WTC11 (cell line): ENCODE results near the gene ZNF507. TPM values are rescaled to one million over a fixed set of nuclear protein-coding genes. Genes with fewer than 3 reads are reported as not detected.

Experiments
- ATAC-seq: fragments of 200-7000 bp; cut with Tn5 transposase; 2 replicates; pipeline ENCODE4 v1.10.0; 2021; ENCODE audit warnings: mild to moderate bottlenecking, moderate library complexity
- CTCF ChIA-PET: fragments of 300-600 bp; sonication (Branson Sonifier 250); formaldehyde crosslinking; loops from one replicate; lab custom pipeline; 2021; ENCODE audit warnings: antibody characterized with exemption; lab: Charles Lee
- POLR2A ChIA-PET: fragments of 350-600 bp; sonication (Branson Sonifier 250); formaldehyde crosslinking; loops from one replicate; lab custom pipeline; 2021; ENCODE audit warnings: antibody characterized with exemption; lab: Charles Lee
- DNase-seq: peaks from one replicate; pipeline ENCODE4 v3.0.0; 2021; ENCODE audit warnings: low spot score
- H3K27ac Mint-ChIP-seq: 2 replicates; pipeline ENCODE4 v1.8.0; 2021; ENCODE audit warnings: mixed read lengths
- H3K27me3 Mint-ChIP-seq: 2 replicates; pipeline ENCODE4 v1.8.0; 2021; ENCODE audit warnings: low read depth, mild to moderate bottlenecking, moderate library complexity, mixed read lengths
- H3K36me3 Mint-ChIP-seq: 2 replicates; pipeline ENCODE4 v1.8.0; 2021; ENCODE audit warnings: mixed read lengths
- H3K4me1 Mint-ChIP-seq: 2 replicates; pipeline ENCODE4 v1.8.0; 2022; ENCODE audit warnings: mixed read lengths
- H3K4me3 Mint-ChIP-seq: 2 replicates; pipeline ENCODE4 v1.8.0; 2021; ENCODE audit warnings: mild to moderate bottlenecking, moderate library complexity, mixed read lengths
- H3K9me3 Mint-ChIP-seq: 2 replicates; pipeline ENCODE4 v1.8.0; 2021; ENCODE audit warnings: mixed read lengths
- ZNF138 ChIP-seq: sonication (generic); formaldehyde crosslinking; conservative IDR thresholded peaks from 2 replicates; pipeline ENCODE4 v1.8.1; 2022; ENCODE audit warnings: mild to moderate bottlenecking, moderate library complexity, missing genetic modification reagents
- ZNF396 ChIP-seq: fragments of 250-450 bp; sonication (Bioruptor Pico); IDR thresholded peaks from 2 replicates; pipeline ENCODE4 v1.8.0; 2021; ENCODE audit warnings: mild to moderate bottlenecking, moderate library complexity, borderline replicate concordance
- total RNA-seq: library from RNA; stranded (reverse); gene quantifications from 3 replicates; pipeline ENCODE4 v1.2.3, GENCODE V29; 2021
- TF ChIP-seq, protein P1 (sequence below): sonication (generic); formaldehyde crosslinking; IDR thresholded peaks from 2 replicates; pipeline ENCODE4 v1.8.1; 2023; ENCODE audit warnings: mild to moderate bottlenecking, missing genetic modification reagents
- TF ChIP-seq, protein P2 (sequence below): fragments of 250-450 bp; sonication (Bioruptor Pico); IDR thresholded peaks from 2 replicates; pipeline ENCODE4 v1.9.0; 2021; ENCODE audit warnings: moderate library complexity, mild to moderate bottlenecking, inconsistent platforms, borderline replicate concordance
- TF ChIP-seq, protein P3 (sequence below): sonication (generic); formaldehyde crosslinking; IDR thresholded peaks from 2 replicates; pipeline ENCODE4 v1.8.1; 2023; ENCODE audit warnings: mild to moderate bottlenecking, moderate library complexity, missing genetic modification reagents
- TF ChIP-seq, protein P4 (sequence below): sonication (generic); formaldehyde crosslinking; IDR thresholded peaks from 2 replicates; pipeline ENCODE4 v1.8.0; 2023; ENCODE audit warnings: missing genetic modification reagents
- TF ChIP-seq, protein P5 (sequence below): sonication (generic); formaldehyde crosslinking; IDR thresholded peaks from 2 replicates; pipeline ENCODE4 v1.8.0; 2022; ENCODE audit warnings: mild to moderate bottlenecking, missing genetic modification reagents
- TF ChIP-seq, protein P6 (sequence below): sonication (generic); formaldehyde crosslinking; IDR thresholded peaks from 2 replicates; pipeline ENCODE4 v1.8.1; 2023; ENCODE audit warnings: mild to moderate bottlenecking, missing genetic modification reagents, moderate library complexity
- TF ChIP-seq, protein P7 (sequence below): sonication (generic); formaldehyde crosslinking; IDR thresholded peaks from 2 replicates; pipeline ENCODE4 v1.8.1; 2023; ENCODE audit warnings: mild to moderate bottlenecking, missing genetic modification reagents, borderline replicate concordance
- TF ChIP-seq, protein P8 (sequence below): sonication (generic); formaldehyde crosslinking; IDR thresholded peaks from 2 replicates; pipeline ENCODE4 v1.8.1; 2022; ENCODE audit warnings: mild to moderate bottlenecking, missing genetic modification reagents, moderate library complexity, borderline replicate concordance
- TF ChIP-seq, protein P9 (sequence below): sonication (generic); formaldehyde crosslinking; IDR thresholded peaks from 2 replicates; pipeline ENCODE4 v1.8.0; 2023; ENCODE audit warnings: mild to moderate bottlenecking, missing genetic modification reagents

ZNF507 gene
- total RNA-seq, 1 experiment from 2014 or later, result 27.6 TPM

DNA sequence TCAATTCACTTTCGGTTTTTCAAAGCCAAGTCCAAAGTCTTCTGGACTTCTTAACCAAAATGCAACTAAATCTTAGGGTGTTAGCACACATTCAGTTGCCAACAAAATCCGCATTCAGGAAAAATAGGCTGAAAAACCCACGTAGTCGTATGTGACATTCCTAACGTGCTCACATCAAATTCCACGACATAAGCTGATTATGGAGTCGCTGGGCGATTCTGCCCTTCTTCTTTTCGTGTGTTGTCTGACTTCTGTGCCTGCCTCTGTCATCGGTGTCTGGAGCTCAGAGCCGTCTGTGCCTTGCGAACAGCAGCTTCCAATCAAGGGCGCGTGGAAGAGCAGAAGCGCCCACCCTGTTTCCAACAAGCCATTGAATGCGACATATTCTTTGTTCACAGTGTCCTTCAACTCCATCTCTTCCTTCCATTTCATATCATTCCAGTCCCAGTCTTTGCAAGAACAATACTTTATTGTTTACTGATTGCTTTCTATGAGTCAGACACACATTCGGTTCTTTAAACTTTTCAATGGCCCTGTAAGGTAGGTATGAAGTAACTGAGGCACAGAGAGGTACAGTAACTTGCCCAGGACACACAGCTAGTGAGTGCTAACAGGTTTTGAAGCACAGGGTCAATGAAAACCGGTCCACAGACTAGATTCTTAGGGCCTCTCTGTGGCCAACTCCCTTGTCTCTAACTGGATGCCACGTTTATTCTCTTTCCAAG lies 8.2 kb upstream of the ZNF507 start:
- POLR2A ChIA-PET, result no interaction called here
- CTCF ChIA-PET, result interaction anchor here (1.1 to 1.3 kb wide), 3 partner anchors 11 to 232 kb away, joined by 3 to 5 read pairs (median 3); no protein-coding TSS in a partner anchor
- Mint-ChIP-seq H3K27ac (no peak overlapping the region), H3K9me3 (no peaks in the 10 kb centered on the region), H3K4me3 (no peak overlapping the region), H3K27me3 (no peaks in the 10 kb centered on the region; the same call in 1 of the 2 replicates), H3K4me1 (no peaks in the 10 kb centered on the region), H3K36me3 (no peaks in the 10 kb centered on the region)
- ATAC-seq (no peak), DNase-seq (no peak)
- TF ChIP-seq, protein P1, sequence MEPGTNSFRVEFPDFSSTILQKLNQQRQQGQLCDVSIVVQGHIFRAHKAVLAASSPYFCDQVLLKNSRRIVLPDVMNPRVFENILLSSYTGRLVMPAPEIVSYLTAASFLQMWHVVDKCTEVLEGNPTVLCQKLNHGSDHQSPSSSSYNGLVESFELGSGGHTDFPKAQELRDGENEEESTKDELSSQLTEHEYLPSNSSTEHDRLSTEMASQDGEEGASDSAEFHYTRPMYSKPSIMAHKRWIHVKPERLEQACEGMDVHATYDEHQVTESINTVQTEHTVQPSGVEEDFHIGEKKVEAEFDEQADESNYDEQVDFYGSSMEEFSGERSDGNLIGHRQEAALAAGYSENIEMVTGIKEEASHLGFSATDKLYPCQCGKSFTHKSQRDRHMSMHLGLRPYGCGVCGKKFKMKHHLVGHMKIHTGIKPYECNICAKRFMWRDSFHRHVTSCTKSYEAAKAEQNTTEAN (CRISPR knock-in tag), result no peak
- TF ChIP-seq, protein P2, sequence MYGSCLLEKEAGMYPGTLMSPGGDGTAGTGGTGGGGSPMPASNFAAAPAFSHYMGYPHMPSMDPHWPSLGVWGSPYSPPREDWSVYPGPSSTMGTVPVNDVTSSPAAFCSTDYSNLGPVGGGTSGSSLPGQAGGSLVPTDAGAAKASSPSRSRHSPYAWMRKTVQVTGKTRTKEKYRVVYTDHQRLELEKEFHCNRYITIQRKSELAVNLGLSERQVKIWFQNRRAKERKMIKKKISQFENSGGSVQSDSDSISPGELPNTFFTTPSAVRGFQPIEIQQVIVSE (CRISPR knock-in tag), result no peak
- no peak for TF ChIP-seq ZNF138 (CRISPR knock-in tag)
- TF ChIP-seq, protein P3, sequence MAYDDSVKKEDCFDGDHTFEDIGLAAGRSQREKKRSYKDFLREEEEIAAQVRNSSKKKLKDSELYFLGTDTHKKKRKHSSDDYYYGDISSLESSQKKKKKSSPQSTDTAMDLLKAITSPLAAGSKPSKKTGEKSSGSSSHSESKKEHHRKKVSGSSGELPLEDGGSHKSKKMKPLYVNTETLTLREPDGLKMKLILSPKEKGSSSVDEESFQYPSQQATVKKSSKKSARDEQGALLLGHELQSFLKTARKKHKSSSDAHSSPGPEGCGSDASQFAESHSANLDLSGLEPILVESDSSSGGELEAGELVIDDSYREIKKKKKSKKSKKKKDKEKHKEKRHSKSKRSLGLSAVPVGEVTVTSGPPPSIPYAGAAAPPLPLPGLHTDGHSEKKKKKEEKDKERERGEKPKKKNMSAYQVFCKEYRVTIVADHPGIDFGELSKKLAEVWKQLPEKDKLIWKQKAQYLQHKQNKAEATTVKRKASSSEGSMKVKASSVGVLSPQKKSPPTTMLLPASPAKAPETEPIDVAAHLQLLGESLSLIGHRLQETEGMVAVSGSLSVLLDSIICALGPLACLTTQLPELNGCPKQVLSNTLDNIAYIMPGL, result no peak
- TF ChIP-seq, protein P4, sequence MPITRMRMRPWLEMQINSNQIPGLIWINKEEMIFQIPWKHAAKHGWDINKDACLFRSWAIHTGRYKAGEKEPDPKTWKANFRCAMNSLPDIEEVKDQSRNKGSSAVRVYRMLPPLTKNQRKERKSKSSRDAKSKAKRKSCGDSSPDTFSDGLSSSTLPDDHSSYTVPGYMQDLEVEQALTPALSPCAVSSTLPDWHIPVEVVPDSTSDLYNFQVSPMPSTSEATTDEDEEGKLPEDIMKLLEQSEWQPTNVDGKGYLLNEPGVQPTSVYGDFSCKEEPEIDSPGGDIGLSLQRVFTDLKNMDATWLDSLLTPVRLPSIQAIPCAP, result no peak
- TF ChIP-seq, protein P5, sequence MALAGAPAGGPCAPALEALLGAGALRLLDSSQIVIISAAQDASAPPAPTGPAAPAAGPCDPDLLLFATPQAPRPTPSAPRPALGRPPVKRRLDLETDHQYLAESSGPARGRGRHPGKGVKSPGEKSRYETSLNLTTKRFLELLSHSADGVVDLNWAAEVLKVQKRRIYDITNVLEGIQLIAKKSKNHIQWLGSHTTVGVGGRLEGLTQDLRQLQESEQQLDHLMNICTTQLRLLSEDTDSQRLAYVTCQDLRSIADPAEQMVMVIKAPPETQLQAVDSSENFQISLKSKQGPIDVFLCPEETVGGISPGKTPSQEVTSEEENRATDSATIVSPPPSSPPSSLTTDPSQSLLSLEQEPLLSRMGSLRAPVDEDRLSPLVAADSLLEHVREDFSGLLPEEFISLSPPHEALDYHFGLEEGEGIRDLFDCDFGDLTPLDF (CRISPR knock-in tag), result no peak
- TF ChIP-seq, protein P6, sequence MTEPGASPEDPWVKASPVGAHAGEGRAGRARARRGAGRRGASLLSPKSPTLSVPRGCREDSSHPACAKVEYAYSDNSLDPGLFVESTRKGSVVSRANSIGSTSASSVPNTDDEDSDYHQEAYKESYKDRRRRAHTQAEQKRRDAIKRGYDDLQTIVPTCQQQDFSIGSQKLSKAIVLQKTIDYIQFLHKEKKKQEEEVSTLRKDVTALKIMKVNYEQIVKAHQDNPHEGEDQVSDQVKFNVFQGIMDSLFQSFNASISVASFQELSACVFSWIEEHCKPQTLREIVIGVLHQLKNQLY (CRISPR knock-in tag), result no peak

DNA sequence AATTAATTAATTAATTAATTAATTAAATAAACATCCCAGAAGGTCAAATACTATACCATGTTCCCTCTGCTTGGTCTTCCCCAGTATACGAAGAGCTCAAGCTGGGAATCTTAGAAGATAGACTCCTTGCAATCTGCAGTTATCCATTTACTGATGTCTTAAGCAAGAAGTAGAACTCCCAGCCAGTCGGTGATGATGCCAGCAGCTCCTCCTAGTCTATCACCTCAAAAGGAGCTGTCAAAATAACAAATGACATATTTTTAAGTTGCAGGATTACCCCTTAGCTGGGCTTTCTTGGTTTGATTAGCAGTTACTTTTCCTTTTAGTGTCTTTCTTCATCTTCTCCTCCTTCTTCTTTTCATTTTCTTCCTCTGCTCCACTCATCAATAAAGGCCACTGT lies 6.0 kb upstream of the ZNF507 start:
- TF ChIP-seq ZNF396, result no peak
- TF ChIP-seq, protein P7, sequence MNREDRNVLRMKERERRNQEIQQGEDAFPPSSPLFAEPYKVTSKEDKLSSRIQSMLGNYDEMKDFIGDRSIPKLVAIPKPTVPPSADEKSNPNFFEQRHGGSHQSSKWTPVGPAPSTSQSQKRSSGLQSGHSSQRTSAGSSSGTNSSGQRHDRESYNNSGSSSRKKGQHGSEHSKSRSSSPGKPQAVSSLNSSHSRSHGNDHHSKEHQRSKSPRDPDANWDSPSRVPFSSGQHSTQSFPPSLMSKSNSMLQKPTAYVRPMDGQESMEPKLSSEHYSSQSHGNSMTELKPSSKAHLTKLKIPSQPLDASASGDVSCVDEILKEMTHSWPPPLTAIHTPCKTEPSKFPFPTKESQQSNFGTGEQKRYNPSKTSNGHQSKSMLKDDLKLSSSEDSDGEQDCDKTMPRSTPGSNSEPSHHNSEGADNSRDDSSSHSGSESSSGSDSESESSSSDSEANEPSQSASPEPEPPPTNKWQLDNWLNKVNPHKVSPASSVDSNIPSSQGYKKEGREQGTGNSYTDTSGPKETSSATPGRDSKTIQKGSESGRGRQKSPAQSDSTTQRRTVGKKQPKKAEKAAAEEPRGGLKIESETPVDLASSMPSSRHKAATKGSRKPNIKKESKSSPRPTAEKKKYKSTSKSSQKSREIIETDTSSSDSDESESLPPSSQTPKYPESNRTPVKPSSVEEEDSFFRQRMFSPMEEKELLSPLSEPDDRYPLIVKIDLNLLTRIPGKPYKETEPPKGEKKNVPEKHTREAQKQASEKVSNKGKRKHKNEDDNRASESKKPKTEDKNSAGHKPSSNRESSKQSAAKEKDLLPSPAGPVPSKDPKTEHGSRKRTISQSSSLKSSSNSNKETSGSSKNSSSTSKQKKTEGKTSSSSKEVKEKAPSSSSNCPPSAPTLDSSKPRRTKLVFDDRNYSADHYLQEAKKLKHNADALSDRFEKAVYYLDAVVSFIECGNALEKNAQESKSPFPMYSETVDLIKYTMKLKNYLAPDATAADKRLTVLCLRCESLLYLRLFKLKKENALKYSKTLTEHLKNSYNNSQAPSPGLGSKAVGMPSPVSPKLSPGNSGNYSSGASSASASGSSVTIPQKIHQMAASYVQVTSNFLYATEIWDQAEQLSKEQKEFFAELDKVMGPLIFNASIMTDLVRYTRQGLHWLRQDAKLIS, result no peak
- TF ChIP-seq, protein P8, sequence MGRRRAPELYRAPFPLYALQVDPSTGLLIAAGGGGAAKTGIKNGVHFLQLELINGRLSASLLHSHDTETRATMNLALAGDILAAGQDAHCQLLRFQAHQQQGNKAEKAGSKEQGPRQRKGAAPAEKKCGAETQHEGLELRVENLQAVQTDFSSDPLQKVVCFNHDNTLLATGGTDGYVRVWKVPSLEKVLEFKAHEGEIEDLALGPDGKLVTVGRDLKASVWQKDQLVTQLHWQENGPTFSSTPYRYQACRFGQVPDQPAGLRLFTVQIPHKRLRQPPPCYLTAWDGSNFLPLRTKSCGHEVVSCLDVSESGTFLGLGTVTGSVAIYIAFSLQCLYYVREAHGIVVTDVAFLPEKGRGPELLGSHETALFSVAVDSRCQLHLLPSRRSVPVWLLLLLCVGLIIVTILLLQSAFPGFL (CRISPR knock-in tag), result no peak
- TF ChIP-seq, protein P9, sequence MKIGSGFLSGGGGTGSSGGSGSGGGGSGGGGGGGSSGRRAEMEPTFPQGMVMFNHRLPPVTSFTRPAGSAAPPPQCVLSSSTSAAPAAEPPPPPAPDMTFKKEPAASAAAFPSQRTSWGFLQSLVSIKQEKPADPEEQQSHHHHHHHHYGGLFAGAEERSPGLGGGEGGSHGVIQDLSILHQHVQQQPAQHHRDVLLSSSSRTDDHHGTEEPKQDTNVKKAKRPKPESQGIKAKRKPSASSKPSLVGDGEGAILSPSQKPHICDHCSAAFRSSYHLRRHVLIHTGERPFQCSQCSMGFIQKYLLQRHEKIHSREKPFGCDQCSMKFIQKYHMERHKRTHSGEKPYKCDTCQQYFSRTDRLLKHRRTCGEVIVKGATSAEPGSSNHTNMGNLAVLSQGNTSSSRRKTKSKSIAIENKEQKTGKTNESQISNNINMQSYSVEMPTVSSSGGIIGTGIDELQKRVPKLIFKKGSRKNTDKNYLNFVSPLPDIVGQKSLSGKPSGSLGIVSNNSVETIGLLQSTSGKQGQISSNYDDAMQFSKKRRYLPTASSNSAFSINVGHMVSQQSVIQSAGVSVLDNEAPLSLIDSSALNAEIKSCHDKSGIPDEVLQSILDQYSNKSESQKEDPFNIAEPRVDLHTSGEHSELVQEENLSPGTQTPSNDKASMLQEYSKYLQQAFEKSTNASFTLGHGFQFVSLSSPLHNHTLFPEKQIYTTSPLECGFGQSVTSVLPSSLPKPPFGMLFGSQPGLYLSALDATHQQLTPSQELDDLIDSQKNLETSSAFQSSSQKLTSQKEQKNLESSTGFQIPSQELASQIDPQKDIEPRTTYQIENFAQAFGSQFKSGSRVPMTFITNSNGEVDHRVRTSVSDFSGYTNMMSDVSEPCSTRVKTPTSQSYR (CRISPR knock-in tag), result no peak
- TF ChIP-seq, all 79 proteins: peak for 0
- Mint-ChIP-seq H3K4me3 (no peak overlapping the region), H3K36me3 (no peaks in the 10 kb centered on the region), H3K9me3 (peaks cover 4% of the 10 kb centered on the region; the same call in 1 of the 2 replicates), H3K27me3 (no peaks in the 10 kb centered on the region; the same call in 1 of the 2 replicates), H3K4me1 (no peaks in the 10 kb centered on the region), H3K27ac (no peak overlapping the region)
- no peak for ATAC-seq
- no peak for DNase-seq
- POLR2A ChIA-PET, result no interaction called here
- CTCF ChIA-PET, result interaction anchor here (1.0 to 1.7 kb wide), 2 partner anchors 20 to 49 kb away, joined by 3 to 15 read pairs; no protein-coding TSS in a partner anchor
